Measurements from ENCODE around the gene PDSS2. TPM values are rescaled to one million over a fixed set of nuclear protein-coding genes. Genes with fewer than 3 reads are reported as not detected.
"Not testable (repeated sequence)": the region's sequence is repeated elsewhere in the genome, so short reads cannot be mapped to it uniquely, and the experiment has no call there.

PDSS2 gene
- polyA plus RNA-seq, 4 donors: 16.1 to 20.4 (median 18.7) TPM

GRCh38 chr6:107475826-107476225, 16.5 kb upstream of the PDSS2 start:
- DNase-seq (ENCODE audit: low read depth in 4 of 4, low spot score in 3 of 4): not testable (repeated sequence)

- not testable (repeated sequence) for DNase-seq (ENCODE audit: low read depth in 4 of 4, low spot score in 3 of 4)
These were observed 16.0 kb upstream of the PDSS2 start for GRCh38 chr6:107475360-107475759.

- no peak for DNase-seq (ENCODE audit: low read depth in 4 of 4, low spot score in 3 of 4)
These were observed 14.3 kb upstream of the PDSS2 start for GRCh38 chr6:107473660-107474059.

- DNase-seq (ENCODE audit: low read depth in 4 of 4, low spot score in 3 of 4): no peak
These were observed 11.0 kb upstream of the PDSS2 start for GRCh38 chr6:107470364-107470763.

- no peak for DNase-seq (ENCODE audit: low read depth in 4 of 4, low spot score in 3 of 4)
These were observed 6.7 kb upstream of the PDSS2 start for GRCh38 chr6:107466062-107466461.

- DNase-seq (ENCODE audit: low read depth in 4 of 4, low spot score in 3 of 4): no peak
These were observed 793 bp upstream of the PDSS2 start for GRCh38 chr6:107460083-107460631.

GRCh38 chr6:107458672-107459282, 587 bp downstream of the PDSS2 start:
- DNase-seq (ENCODE audit: low read depth in 4 of 4, low spot score in 3 of 4): no peak

GRCh38 chr6:107448776-107449175, 10.6 kb downstream of the PDSS2 start:
- no peak for DNase-seq (ENCODE audit: low read depth in 4 of 4, low spot score in 3 of 4)

GRCh38 chr6:107447663-107448216, 11.6 kb downstream of the PDSS2 start:
- no peak for DNase-seq (ENCODE audit: low read depth in 4 of 4, low spot score in 3 of 4)

- no peak for DNase-seq (ENCODE audit: low read depth in 4 of 4, low spot score in 3 of 4)
These were observed 15.1 kb downstream of the PDSS2 start for GRCh38 chr6:107444277-107444676.

- DNase-seq (ENCODE audit: low read depth in 4 of 4, low spot score in 3 of 4): no peak
These were observed 15.6 kb downstream of the PDSS2 start for GRCh38 chr6:107443608-107444267.

- no peak for DNase-seq (ENCODE audit: low read depth in 4 of 4, low spot score in 3 of 4)
These were observed 16.3 kb downstream of the PDSS2 start for GRCh38 chr6:107442938-107443607.

GRCh38 chr6:107441682-107442081, 17.7 kb downstream of the PDSS2 start:
- peak in 1 of 4 donors; percentile 36 for DNase-seq (ENCODE audit: low read depth in 4 of 4, low spot score in 3 of 4)

GRCh38 chr6:107440936-107441335, 18.4 kb downstream of the PDSS2 start:
- DNase-seq (ENCODE audit: low read depth in 4 of 4, low spot score in 3 of 4): no peak

- DNase-seq (ENCODE audit: low read depth in 4 of 4, low spot score in 3 of 4): no peak
These were observed 20.0 kb downstream of the PDSS2 start for GRCh38 chr6:107439406-107439805.

GRCh38 chr6:107437691-107438090, 21.7 kb downstream of the PDSS2 start:
- no peak for DNase-seq (ENCODE audit: low read depth in 4 of 4, low spot score in 3 of 4)

- no peak for DNase-seq (ENCODE audit: low read depth in 4 of 4, low spot score in 3 of 4)
These were observed 22.5 kb downstream of the PDSS2 start for GRCh38 chr6:107436881-107437280.

GRCh38 chr6:107435798-107436197, 23.6 kb downstream of the PDSS2 start:
- no peak for DNase-seq (ENCODE audit: low read depth in 4 of 4, low spot score in 3 of 4)

- no peak for DNase-seq (ENCODE audit: low read depth in 4 of 4, low spot score in 3 of 4)
These were observed 24.6 kb downstream of the PDSS2 start for GRCh38 chr6:107434812-107435211.

GRCh38 chr6:107425951-107426350, 33.4 kb downstream of the PDSS2 start:
- DNase-seq (ENCODE audit: low read depth in 4 of 4, low spot score in 3 of 4): not testable (repeated sequence)

GRCh38 chr6:107423474-107423990, 35.8 kb downstream of the PDSS2 start:
- peak in 1 of 4 donors; percentile 24 for DNase-seq (ENCODE audit: low read depth in 4 of 4, low spot score in 3 of 4)

All from left renal pelvis (tissue), 4 donors.